AG04450 (cell line): Measurements from ENCODE around the gene COA5. TPM values are rescaled to one million over a fixed set of nuclear protein-coding genes. Genes with fewer than 3 reads are reported as not detected.

Experiments used
- CTCF ChIA-PET: fragments of 300-600, 350-600 bp; formaldehyde crosslinking; extraction: SDS; loops from one replicate; lab custom pipeline; 2022; ENCODE audit warnings: antibody characterized with exemption, inconsistent platforms; lab: Charles Lee
- POLR2A ChIA-PET: fragments of 350-600 bp; formaldehyde crosslinking; extraction: SDS; loops from one replicate; lab custom pipeline; 2021; ENCODE audit warnings: antibody characterized with exemption, inconsistent platforms; lab: Yijun Ruan, JAX
- DNase-seq: peaks from one replicate; pipeline ENCODE4 v3.0.0-alpha.2; 2011; ENCODE audit warnings: low read depth, low spot score
- H3K27ac ChIP-seq: one replicate; pipeline ENCODE4 v1.5.1; 2012; ENCODE audit warnings: low read depth, low read length, control low read depth
- H3K27me3 ChIP-seq: one replicate; pipeline ENCODE4 v1.6.0; 2012; ENCODE audit warnings: low read length; ENCODE audit not compliant: control insufficient read depth, insufficient read depth
- H3K4me3 ChIP-seq: 2 replicates; pipeline ENCODE4 v1.5.1; 2011; ENCODE audit warnings: mild to moderate bottlenecking, low read depth, low read length, control low read depth
- H3K9me3 ChIP-seq: 2 replicates; pipeline ENCODE4 v1.5.1; 2012; ENCODE audit warnings: low read length; ENCODE audit not compliant: control insufficient read depth, insufficient read depth
- CTCF ChIP-seq: IDR thresholded peaks from 2 replicates; pipeline ENCODE4 v1.5.1; 2011; ENCODE audit warnings: low read depth, low read length, control low read depth, inconsistent platforms
- polyA plus RNA-seq: library from polyadenylated mRNA; depleted of rRNA; stranded (reverse); fragments of >200 nt; gene quantifications from 2 replicates; pipeline ENCODE4 v1.2.3, GENCODE V29; 2011

Gene COA5
- polyA plus RNA-seq, 1 experiment = 27.4 TPM

- no peaks in the 10 kb centered on the region for H3K27me3 ChIP-seq
- ChIA-PET POLR2A (no interaction called here), CTCF (interaction anchor here (1.5 kb wide), 1 partner anchor 12 kb away, joined by 4 read pairs; no protein-coding TSS in a partner anchor)
- no peak for DNase-seq
- no peak overlapping the region for H3K27ac ChIP-seq
- H3K9me3 ChIP-seq = no peaks in the 10 kb centered on the region; the same call in 1 of the 2 replicates
- H3K4me3 ChIP-seq = no peak overlapping the region
- TF ChIP-seq CTCF = no peak
Measured at GRCh38 chr2:98571121-98571701, 37.1 kb downstream of the COA5 start.

- Histone ChIP-seq H3K27me3 (no peaks in the 10 kb centered on the region), H3K9me3 (no peaks in the 10 kb centered on the region; the same call in 1 of the 2 replicates), H3K4me3 (no peak overlapping the region), H3K27ac (no peak overlapping the region)
- DNase-seq = no peak
- TF ChIP-seq CTCF = no peak
- CTCF ChIA-PET = interaction anchor here (0.7 to 1.5 kb wide), 2 partner anchors 9 to 11 kb away, joined by 4 to 5 read pairs; no protein-coding TSS in a partner anchor
- POLR2A ChIA-PET = no interaction called here
Measured at GRCh38 chr2:98570356-98570755, 38.0 kb downstream of the COA5 start.

GRCh38 chr2:98569915-98570314, 38.4 kb downstream of the COA5 start:
- TF ChIP-seq CTCF = no peak
- ChIA-PET CTCF (interaction anchor here (0.7 to 1.5 kb wide), 2 partner anchors 9 to 10 kb away, joined by 4 to 5 read pairs; no protein-coding TSS in a partner anchor), POLR2A (no interaction called here)
- no peaks in the 10 kb centered on the region for H3K27me3 ChIP-seq
- DNase-seq = no peak
- H3K9me3 ChIP-seq = no peaks in the 10 kb centered on the region; the same call in 1 of the 2 replicates
- H3K4me3 ChIP-seq = no peak overlapping the region
- no peak overlapping the region for H3K27ac ChIP-seq

GRCh38 chr2:98569197-98569793, 39.0 kb downstream of the COA5 start:
- H3K4me3 ChIP-seq = no peak overlapping the region
- H3K9me3 ChIP-seq = no peaks in the 10 kb centered on the region; the same call in 1 of the 2 replicates
- no peak overlapping the region for H3K27ac ChIP-seq
- ChIA-PET CTCF (interaction anchor here (0.5 to 1.4 kb wide), 3 partner anchors 10 to 322 kb away, joined by 3 to 8 read pairs (median 5); no protein-coding TSS in a partner anchor), POLR2A (interaction anchor here (0.6 kb wide), 1 partner anchor 10 kb away, joined by 3 read pairs; no protein-coding TSS in a partner anchor)
- no peak for DNase-seq
- peak; percentile 73 for TF ChIP-seq CTCF
- H3K27me3 ChIP-seq = no peaks in the 10 kb centered on the region
